Measurements from ENCODE around the gene SSPN.

The SSPN gene

DNA sequence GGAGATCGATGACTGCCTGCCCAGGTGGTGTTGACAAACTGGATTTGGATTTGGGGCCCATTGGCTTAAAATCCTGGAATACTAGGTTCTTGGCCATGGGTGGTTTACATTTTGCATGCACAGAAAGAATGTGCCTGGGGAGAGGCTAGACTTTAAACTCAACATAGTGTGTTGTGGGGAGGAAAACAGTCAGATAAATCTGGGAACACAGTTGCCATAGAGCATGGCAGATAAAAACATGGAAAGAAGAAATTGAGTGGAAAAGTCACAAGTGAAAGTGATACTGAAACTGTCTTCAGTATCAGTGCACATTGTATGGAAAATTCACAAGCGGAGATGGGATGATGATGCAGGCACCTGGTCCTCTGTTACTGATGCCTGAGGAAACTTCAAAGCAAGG lies 95.2 kb downstream of the SSPN start:
- DNase-seq = no peak

DNA sequence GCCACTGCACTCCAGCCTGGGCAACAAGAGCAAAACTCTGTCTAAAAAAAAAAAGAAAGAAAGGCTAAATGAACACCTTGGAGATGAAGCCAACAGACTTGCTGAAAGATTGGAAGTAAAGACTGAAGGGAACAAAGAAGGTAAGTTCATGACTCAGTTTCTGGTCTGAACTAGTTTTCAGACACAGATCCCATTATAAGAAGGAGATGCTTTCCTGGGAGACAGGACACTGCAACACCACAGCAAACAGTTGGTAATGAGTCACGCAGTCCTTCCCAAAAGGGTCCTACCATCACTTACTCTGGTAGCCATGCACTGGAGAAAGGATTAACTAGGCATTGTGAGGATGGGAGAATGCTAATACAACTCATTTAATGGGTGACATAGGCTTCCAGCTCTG lies 97.2 kb downstream of the SSPN start:
- no peak for DNase-seq

DNA sequence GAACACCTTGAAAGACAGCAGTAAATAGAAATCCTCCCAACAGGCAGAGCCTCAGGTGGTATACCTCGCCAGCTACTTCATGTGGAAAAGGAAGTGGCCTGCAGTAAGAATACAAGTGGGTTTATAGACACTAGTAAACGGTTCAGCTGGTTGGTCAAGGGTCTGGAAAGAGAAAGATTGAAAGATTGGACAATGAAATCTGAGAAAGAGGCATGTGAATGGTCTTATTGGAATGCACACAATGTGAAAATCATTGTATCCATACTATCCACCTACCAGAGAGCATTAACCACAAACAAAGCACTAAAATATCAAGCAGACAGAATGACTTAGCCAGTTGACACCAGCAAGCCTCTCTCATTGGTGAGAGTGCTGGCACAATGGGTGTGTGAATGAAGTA lies 98.2 kb downstream of the SSPN start:
- DNase-seq = no peak

DNA sequence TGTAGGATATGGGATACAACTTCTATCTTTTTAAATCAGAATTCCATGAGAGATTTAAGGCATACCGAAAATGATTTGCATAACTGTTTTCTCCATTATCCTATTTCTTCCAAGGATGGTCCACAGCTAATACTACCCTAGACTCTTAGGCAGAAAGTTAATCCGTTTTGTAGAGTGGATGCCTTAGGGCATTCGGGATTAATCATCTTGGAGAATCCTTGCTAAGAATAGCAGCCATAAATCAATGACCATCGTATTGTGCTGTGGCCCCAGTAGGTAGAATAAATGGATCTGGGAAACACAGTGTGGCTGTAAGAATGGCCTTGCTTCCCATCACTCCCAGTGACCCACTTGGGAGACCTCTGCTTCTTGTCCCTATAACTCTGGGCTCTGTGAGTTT lies 99.6 kb downstream of the SSPN start:
- DNase-seq = no peak

DNA sequence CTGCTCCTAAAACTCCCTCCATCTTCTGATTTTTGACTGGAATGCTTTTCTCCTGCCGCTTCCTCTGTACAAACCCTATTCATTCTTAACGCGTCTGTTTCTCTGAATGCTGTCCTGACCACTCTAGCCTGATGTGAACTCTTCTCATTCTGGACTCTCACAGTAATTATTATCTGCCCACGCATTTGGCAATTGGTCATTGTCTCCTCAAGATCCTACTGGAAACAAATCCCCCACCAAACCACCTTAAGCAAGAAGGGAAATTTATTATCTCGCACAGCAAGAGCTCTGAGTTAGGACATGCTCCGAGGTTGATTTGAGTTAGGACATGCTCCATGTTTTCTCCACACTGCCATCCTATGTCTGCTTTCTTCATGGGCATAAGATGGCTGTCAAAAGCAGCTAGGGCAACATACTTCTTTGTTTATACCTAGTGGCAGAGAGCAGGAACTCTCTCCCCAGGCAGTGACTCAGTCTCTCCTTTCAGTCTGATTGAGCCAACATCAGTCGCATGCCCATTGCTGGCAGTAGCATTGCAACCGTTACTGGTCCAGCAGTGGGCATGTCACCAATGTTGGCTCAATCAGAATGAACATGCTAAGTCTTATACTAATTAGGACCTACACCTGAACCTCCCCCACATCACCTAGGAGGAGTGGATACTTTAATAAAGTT lies 102.2 kb downstream of the SSPN start:
- no peak for DNase-seq

DNA sequence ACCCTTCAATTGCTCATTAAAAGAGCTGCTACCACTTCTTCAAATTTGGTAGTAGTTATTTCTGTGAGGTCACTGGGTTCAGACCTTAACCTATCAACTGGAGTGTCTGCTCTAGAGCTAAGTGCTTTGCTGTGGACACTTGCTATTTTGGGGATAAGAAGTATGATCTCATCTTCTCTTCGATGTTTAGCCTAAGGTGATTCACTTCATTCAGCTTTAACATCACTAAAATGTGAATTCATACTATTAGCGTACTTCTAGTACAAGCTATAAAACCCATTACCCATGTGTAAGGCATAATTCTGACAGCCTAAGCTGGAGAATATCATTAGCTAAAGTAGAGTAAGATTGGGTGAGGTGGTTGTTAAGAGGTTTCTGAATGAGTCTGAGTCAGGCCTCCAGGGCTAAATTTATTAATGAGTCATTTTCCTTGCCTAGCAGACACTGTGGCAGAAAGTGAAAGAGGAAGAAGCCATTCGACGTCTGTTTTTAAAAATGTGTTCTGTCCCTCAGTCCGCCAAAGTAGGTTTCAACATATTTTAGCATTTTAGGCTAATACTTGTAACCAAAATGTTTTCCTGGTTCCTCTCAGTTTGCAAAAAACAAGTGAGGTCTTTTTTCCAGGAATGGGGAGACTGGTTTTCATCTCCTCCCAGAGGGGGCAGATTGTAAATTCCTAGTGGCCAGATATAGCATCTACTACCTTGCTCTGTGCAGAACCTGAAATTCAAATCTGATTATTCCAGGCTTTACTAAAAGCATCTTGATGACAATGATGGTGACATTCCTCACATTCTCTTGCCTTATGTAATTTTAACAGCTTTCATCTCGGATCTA lies 103.6 kb downstream of the SSPN start:
- DNase-seq = no peak

DNA sequence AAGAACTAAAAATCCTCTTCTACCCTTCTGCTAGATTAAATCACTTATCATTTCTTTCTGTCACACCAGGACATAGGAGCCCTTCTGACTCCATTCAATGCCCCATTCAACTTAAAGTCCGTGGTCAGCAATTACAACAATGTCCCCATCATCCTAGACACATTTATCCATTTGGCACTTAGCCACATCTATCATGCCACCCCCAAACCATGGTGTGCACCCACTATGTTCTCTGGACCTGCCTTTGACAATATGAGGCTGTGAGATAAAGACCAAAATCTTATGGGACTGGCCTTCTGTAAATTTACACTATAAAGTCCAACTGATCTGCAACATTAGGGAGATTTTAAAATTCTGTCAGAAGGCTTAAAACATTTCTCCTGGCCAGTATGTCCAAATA lies 104.4 kb downstream of the SSPN start:
- DNase-seq = no peak

All from CD4-positive, alpha-beta T cell treated with Interleukin-17A for 4 hours (primary cell).